Esophagus squamous epithelium (tissue), 5 donors: ENCODE measurements around the gene EFHC1. TPM values are rescaled to one million over a fixed set of nuclear protein-coding genes. Genes with fewer than 3 reads are reported as not detected.

ENCODE experiments used
- DNase-seq: peaks from one replicate; lab custom pipeline; 2025; lab: John Stamatoyannopoulos, UW
- H3K27ac ChIP-seq, 4 donors: fragments of 200-600 bp; sonication (generic); one replicate each; pipeline ENCODE4 v1.5.1; 2016 to 2019; ENCODE audit warnings: mild to moderate bottlenecking in 1 of 4
- H3K27me3 ChIP-seq, 4 donors: fragments of 200-600 bp; sonication (generic); 1 replicate in 3 of 4; 2 replicates in 1 of 4; pipeline versions ENCODE4 v1.5.1 to v1.6.0; 2017 to 2021; ENCODE audit warnings: antibody characterized with exemption in 1 of 4
- H3K36me3 ChIP-seq, 3 donors: fragments of 200-600 bp; sonication (generic); one replicate each; pipeline ENCODE4 v1.5.1; 2016 to 2019
- H3K4me1 ChIP-seq, 3 donors: fragments of 200-600 bp; sonication (generic); one replicate each; pipeline ENCODE4 v1.5.1; 2017 to 2019
- H3K4me3 ChIP-seq, 4 donors: fragments of 200-600 bp; sonication (generic); 1 replicate in 3 of 4; 2 replicates in 1 of 4; pipeline ENCODE4 v1.5.1; 2016 to 2019; ENCODE audit warnings: mild to moderate bottlenecking in 2 of 4, moderate library complexity in 1 of 4
- H3K9me3 ChIP-seq, 3 donors: fragments of 200-600 bp; sonication (generic); one replicate each; pipeline ENCODE4 v1.5.1; 2016 to 2019
- POLR2A ChIP-seq, 4 donors: fragments of 450-650 bp; IDR thresholded peaks; one replicate each; pipeline ENCODE4 v1.6.1; 2017; ENCODE audit warnings: antibody characterized with exemption in 4 of 4, mild to moderate bottlenecking in 4 of 4, moderate library complexity in 3 of 4
- WGBS, 2 donors: methylation state at CpG; one replicate each; pipeline ENCODE4 v1.1.5; 2018; 5-methylcytosine and 5-hydroxymethylcytosine counted together
- intact Hi-C: fragments of 100-400 bp; cut with DNase I; formaldehyde crosslinking; loops from one replicate; pipeline ENCODE4 v1.15.0; 2022
- total RNA-seq, 4 donors: library from RNA; depleted of rRNA; stranded (reverse); fragments of >200 nt; gene quantifications; one replicate each; pipeline ENCODE4 v1.1.0, GENCODE V29; 2016
- TF ChIP-seq, protein P1 (sequence below), 6 experiments: fragments of 450-650 bp in 4 of 6; fragments of 200-600 bp in 2 of 6; sonication (generic) in 2 of 6; IDR thresholded peaks; one replicate each; pipeline ENCODE4 v1.5.1; 2016 to 2019; ENCODE audit warnings: antibody characterized with exemption in 6 of 6, mild to moderate bottlenecking in 4 of 6, moderate library complexity in 4 of 6
- donor health status: DM: yes; HTN: yes; CAD: no.

The EFHC1 gene
- total RNA-seq, 4 donors from 2014 or later, result 4.0 to 17.5 (median 9.9) TPM

DNA sequence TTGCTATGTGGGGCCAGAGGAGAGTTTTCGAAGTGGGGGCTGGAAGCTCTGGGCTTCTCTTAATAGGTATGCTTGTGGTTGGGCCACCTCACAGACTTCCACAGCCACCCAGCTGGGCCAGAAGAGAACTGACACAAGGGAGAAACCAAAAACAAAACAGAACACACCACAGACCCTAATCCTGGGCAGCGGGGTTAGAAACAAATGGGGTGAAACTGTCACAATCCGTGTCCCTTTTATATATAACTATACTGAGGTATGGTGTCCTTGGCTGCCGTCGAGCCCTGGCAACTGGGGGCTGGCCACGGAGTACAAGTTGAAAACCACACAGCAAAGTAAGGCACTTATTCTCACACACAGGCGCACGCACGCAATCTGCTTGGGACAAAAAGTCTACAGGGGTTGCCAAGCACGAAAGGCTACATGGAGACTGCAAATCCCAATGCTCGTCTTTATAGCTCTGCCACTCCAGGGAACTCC is 78.4 kb downstream of the EFHC1 start:
- Histone ChIP-seq H3K9me3 (no peaks in the 10 kb centered on the region), H3K27ac (peak overlapping the region in 1 of 4 donors; percentile 60), H3K27me3 (peaks cover 0 to 39% (median 0%) of the 10 kb centered on the region in 4 donors), H3K4me3 (no peak overlapping the region), H3K36me3 (peaks cover 0 to 18% (median 0%) of the 10 kb centered on the region in 3 donors), H3K4me1 (peaks cover 7 to 37% (median 19%) of the 10 kb centered on the region in 3 donors)
- WGBS, 2 donors, result 69 to 88% methylated on average over 9 to 10 of the region's 11 CpGs
- TF ChIP-seq POLR2A (IDR thresholded peaks at IDR 0.05), result no peak
- TF ChIP-seq, protein P1, sequence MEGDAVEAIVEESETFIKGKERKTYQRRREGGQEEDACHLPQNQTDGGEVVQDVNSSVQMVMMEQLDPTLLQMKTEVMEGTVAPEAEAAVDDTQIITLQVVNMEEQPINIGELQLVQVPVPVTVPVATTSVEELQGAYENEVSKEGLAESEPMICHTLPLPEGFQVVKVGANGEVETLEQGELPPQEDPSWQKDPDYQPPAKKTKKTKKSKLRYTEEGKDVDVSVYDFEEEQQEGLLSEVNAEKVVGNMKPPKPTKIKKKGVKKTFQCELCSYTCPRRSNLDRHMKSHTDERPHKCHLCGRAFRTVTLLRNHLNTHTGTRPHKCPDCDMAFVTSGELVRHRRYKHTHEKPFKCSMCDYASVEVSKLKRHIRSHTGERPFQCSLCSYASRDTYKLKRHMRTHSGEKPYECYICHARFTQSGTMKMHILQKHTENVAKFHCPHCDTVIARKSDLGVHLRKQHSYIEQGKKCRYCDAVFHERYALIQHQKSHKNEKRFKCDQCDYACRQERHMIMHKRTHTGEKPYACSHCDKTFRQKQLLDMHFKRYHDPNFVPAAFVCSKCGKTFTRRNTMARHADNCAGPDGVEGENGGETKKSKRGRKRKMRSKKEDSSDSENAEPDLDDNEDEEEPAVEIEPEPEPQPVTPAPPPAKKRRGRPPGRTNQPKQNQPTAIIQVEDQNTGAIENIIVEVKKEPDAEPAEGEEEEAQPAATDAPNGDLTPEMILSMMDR (IDR thresholded peaks at IDR 0.05), result no peak
- DNase-seq, result no peak
- intact Hi-C loops, result no loop called here

DNA sequence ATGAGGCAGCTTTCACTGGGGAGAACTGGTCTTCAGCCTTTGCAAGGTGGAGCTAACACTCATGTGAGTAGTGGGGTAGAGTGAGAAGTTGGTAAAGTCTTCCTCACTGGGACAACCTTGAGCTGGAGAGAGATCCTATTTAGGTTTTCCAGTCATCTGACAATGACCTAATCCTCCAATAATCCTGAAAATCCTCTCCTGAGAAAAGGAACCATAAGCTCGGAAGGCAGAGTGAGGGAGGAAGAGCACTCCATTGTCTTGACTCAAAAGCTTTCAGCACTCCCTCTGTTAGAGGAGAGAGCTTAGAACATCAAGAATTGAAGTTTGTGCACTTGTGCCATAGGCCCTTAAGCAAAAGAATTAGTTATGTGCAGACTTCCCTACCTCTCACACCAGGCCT is 78.9 kb downstream of the EFHC1 start:
- H3K4me3 ChIP-seq, result no peak overlapping the region
- WGBS, 2 donors, result 31 to 67% methylated on average over 1 of the region's 1 CpG
- peak overlapping the region in 1 of 4 donors; percentile 60 for H3K27ac ChIP-seq
- intact Hi-C loops, result no loop called here
- TF ChIP-seq POLR2A (IDR thresholded peaks at IDR 0.05), result no peak
- TF ChIP-seq, protein P1 (IDR thresholded peaks at IDR 0.05), result no peak
- peaks cover 0 to 18% (median 0%) of the 10 kb centered on the region in 3 donors for H3K36me3 ChIP-seq
- peaks cover 12 to 41% (median 23%) of the 10 kb centered on the region in 3 donors for H3K4me1 ChIP-seq
- no peaks in the 10 kb centered on the region for H3K9me3 ChIP-seq
- H3K27me3 ChIP-seq, result peaks cover 0 to 39% (median 0%) of the 10 kb centered on the region in 4 donors
- no peak for DNase-seq

DNA sequence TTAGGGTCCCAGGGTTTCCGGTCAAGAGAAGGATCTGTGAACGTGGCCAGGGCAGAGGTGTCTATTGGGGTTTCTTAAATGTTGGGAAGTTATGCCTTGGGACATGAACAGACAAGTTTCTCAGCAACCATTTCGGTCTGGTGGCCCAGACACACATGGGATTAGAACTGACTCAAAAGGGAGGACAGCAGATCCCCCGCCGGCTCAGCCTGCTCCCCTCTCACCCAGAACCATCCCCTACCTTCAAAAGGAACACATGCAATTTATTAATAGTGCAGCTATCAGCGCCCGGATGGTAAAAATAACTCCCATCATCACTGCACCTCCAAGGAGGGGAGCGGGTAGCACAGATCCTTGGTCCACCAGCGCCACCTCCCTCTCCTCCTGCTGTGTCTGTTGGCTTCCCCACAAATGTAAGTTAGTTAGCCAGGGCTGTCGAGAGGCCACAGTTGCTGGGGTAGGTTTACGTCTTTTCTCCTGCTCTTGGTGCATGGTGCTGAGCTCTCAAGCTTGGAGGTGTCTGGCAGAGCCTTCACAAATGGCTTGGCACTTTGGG is 79.6 kb downstream of the EFHC1 start:
- Histone ChIP-seq H3K4me3 (no peak overlapping the region), H3K9me3 (no peaks in the 10 kb centered on the region), H3K4me1 (peaks cover 19 to 49% (median 31%) of the 10 kb centered on the region in 3 donors), H3K27me3 (peaks cover 0 to 39% (median 0%) of the 10 kb centered on the region in 4 donors), H3K27ac (peak overlapping the region in 1 of 4 donors; percentile 12), H3K36me3 (peaks cover 0 to 18% (median 0%) of the 10 kb centered on the region in 3 donors)
- no peak for DNase-seq
- WGBS, 2 donors, result 75 to 81% methylated on average over 6 to 9 of the region's 11 CpGs
- no peak for TF ChIP-seq POLR2A (IDR thresholded peaks at IDR 0.05)
- TF ChIP-seq, protein P1 (IDR thresholded peaks at IDR 0.05), result no peak
- intact Hi-C loops, result loop anchor here (5.0 kb wide), 1 partner anchor 78 kb away; the partner anchor contains the start of gene TRAM2

DNA sequence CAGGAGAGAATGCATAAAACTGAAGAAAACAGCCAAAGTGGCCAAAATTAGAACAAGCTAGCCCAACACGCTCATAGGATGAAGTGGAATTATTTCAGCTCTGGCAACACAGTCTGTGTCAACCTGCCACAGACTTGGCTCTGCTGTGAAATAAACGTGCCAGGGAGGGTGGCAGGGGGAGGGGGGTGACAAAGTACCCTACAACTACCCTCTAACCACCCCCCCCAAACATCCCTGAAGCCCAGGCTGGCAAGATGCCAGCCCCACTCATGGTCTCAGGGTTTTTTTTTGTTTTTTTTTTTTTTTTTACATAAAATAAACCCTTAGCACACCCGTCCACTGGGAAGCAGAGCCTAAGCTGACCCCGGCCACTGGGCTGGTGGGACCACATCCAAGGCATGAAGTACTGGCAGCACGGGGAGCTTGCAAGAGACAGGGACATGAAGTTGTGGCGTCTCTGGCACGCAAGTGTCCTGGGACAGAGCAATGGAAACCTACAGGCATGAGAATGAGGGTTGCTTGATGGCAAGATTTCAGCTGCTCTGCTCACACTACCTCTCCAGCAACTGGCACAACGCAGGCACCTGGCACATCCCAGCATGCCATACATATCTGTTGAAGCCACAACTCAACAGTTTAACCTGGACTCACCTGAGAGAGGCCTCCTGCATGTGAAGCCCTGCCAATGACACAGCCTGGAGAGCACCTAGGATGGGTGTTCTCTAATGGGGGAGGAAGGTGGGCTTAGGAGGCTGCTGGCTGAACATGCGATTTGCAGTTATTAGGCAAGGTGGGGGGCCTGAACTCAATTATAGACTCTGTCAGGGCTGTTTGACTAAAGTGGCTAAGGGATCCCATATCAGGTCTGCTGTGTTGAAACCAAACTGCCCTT is 80.3 kb downstream of the EFHC1 start:
- Histone ChIP-seq H3K36me3 (peaks cover 0 to 22% (median 0%) of the 10 kb centered on the region in 3 donors), H3K27me3 (peaks cover 0 to 41% (median 0%) of the 10 kb centered on the region in 4 donors), H3K4me1 (peaks cover 19 to 55% (median 35%) of the 10 kb centered on the region in 3 donors), H3K4me3 (no peak overlapping the region), H3K9me3 (no peaks in the 10 kb centered on the region), H3K27ac (peak overlapping the region in 1 of 4 donors; percentile 37)
- DNase-seq, result no peak
- TF ChIP-seq, protein P1 (IDR thresholded peaks at IDR 0.05), result no peak
- no peak for TF ChIP-seq POLR2A (IDR thresholded peaks at IDR 0.05)
- intact Hi-C loops, result loop anchor here (5.0 kb wide), 1 partner anchor 77 kb away; the partner anchor contains the start of gene TRAM2
- WGBS, 2 donors, result 75 to 77% methylated on average over 6 to 9 of the region's 9 CpGs
